Fibroblast of lung (primary cell): ENCODE measurements around the gene ABHD16B.

Experiments used
- EZH2 ChIP-seq: IDR thresholded peaks from 2 replicates; pipeline ENCODE4 v1.5.1; 2012; ENCODE audit warnings: low read length, control low read depth, mild to moderate bottlenecking; ENCODE audit errors: missing control alignments
- TF ChIP-seq, protein P1 (sequence below), 2 donors: IDR thresholded peaks in 1 of 2; conservative IDR thresholded peaks in 1 of 2; 1 replicate in 1 of 2; 2 replicates in 1 of 2; pipeline ENCODE4 v1.5.1; 2011 to 2012; ENCODE audit warnings: low read length in 2 of 2, control low read depth in 1 of 2, inconsistent platforms in 1 of 2, low read depth in 1 of 2, mild to moderate bottlenecking in 1 of 2

DNA sequence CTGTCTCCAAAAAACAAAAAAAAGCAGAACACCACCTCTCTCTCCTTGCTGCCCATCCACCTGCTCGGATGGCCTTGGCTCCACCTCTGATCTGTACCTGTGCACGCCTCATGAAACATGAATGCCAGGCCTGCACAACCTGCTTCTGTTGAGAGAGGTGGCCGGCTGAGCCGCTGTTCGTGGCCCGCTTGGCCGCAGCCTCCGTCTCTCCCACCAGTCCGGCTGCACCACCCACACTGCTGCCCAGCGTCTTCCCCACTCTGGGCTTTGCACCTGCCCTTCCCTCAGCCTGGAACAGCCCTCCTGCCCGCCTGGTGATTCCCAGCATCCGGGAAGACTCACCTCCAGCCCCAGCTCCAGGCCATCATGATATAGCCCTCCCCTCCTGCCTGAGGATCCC is 18.1 kb upstream of the ABHD16B start:
- TF ChIP-seq, protein P1, sequence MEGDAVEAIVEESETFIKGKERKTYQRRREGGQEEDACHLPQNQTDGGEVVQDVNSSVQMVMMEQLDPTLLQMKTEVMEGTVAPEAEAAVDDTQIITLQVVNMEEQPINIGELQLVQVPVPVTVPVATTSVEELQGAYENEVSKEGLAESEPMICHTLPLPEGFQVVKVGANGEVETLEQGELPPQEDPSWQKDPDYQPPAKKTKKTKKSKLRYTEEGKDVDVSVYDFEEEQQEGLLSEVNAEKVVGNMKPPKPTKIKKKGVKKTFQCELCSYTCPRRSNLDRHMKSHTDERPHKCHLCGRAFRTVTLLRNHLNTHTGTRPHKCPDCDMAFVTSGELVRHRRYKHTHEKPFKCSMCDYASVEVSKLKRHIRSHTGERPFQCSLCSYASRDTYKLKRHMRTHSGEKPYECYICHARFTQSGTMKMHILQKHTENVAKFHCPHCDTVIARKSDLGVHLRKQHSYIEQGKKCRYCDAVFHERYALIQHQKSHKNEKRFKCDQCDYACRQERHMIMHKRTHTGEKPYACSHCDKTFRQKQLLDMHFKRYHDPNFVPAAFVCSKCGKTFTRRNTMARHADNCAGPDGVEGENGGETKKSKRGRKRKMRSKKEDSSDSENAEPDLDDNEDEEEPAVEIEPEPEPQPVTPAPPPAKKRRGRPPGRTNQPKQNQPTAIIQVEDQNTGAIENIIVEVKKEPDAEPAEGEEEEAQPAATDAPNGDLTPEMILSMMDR (conservative IDR thresholded peaks at IDR 0.05 in 1 of 2, IDR thresholded peaks at IDR 0.05 in 1 of 2; ENCODE audit: low read depth in 1 of 2, low read length in 2 of 2) = no peak
- TF ChIP-seq EZH2 = no peak
